ENCODE measurements around the gene HES3. TPM values are rescaled to one million over a fixed set of nuclear protein-coding genes. Genes with fewer than 3 reads are reported as not detected.

HES3 gene
- total RNA-seq, 2 donors from 2014 or later, result not detected

DNA sequence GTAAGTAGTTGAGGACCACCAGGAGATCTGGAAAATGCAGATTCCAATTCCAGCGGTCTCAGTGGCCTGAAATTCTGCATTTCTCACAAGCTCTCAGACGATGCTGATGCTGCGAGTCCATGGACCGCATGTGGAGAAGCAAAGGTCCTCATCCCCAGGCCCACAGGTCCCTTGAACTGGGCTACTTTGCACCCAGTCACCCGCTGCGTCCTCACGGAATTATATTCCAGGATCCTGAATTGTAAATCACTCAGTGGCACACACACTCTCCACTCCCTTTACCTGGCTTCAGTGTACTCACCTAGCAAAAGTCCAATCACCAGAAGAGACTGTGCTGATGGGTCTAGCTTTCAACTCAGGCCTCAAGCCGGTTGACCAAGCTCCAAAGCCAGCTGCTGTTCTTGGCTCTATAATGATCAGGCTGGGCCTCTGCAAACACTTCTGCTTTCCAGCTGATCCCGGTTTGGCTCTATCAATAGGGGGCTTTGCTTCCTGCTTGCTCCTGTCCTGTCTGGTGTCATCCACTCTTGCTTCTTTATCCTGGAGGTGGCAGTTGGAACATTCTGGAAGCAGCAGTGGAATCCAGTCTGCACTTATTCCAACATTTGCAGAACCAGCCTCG lies 43.7 kb upstream of the HES3 start:
- Histone ChIP-seq H3K4me3 (no peak overlapping the region), H3K36me3 (replicated peaks in 1 of 2; ENCODE audit: insufficient read depth in 1 of 2, low read depth in 2 of 2) (peaks cover 0 to 7% of the 10 kb centered on the region in 2 donors), H3K4me1 (peaks cover 41% of the 10 kb centered on the region), H3K9me3 (no peaks in the 10 kb centered on the region), H3K27me3 (no peaks in the 10 kb centered on the region), H3K27ac (peak overlapping the region; percentile 7 to 86 (median 68))
- 65 to 80% methylated on average over 10 of the region's 10 CpGs for WGBS, 2 donors
- TF ChIP-seq, protein P1, sequence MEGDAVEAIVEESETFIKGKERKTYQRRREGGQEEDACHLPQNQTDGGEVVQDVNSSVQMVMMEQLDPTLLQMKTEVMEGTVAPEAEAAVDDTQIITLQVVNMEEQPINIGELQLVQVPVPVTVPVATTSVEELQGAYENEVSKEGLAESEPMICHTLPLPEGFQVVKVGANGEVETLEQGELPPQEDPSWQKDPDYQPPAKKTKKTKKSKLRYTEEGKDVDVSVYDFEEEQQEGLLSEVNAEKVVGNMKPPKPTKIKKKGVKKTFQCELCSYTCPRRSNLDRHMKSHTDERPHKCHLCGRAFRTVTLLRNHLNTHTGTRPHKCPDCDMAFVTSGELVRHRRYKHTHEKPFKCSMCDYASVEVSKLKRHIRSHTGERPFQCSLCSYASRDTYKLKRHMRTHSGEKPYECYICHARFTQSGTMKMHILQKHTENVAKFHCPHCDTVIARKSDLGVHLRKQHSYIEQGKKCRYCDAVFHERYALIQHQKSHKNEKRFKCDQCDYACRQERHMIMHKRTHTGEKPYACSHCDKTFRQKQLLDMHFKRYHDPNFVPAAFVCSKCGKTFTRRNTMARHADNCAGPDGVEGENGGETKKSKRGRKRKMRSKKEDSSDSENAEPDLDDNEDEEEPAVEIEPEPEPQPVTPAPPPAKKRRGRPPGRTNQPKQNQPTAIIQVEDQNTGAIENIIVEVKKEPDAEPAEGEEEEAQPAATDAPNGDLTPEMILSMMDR (IDR thresholded peaks at IDR 0.05), result no peak
- TF ChIP-seq POLR2A (IDR thresholded peaks at IDR 0.05), result no peak
- intact Hi-C loops (cut with DNase I), result no loop called here
- no peak for ATAC-seq
- DNase-seq, result no peak

DNA sequence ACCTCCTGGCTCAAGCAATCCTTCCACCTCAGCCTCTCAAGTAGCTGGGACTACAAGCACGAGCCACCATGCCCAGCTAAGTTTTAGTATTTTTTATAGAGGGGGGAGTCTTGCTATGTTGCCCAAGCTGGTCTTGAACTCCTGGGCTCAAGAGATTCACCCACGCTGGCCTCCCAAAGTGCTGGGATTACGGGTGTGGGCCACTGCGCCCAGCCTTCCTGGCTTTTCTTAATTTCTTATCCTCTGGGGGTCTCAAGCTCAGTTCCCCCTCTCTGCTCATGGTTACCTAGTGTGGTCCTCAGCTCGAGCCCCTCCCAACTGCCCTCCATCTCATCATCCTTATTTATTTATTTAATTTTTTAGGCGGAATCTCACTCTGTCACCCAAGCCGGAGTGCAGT lies 41.7 kb upstream of the HES3 start:
- no peak for DNase-seq
- WGBS, 2 donors, result 80 to 81% methylated on average over 7 of the region's 7 CpGs

DNA sequence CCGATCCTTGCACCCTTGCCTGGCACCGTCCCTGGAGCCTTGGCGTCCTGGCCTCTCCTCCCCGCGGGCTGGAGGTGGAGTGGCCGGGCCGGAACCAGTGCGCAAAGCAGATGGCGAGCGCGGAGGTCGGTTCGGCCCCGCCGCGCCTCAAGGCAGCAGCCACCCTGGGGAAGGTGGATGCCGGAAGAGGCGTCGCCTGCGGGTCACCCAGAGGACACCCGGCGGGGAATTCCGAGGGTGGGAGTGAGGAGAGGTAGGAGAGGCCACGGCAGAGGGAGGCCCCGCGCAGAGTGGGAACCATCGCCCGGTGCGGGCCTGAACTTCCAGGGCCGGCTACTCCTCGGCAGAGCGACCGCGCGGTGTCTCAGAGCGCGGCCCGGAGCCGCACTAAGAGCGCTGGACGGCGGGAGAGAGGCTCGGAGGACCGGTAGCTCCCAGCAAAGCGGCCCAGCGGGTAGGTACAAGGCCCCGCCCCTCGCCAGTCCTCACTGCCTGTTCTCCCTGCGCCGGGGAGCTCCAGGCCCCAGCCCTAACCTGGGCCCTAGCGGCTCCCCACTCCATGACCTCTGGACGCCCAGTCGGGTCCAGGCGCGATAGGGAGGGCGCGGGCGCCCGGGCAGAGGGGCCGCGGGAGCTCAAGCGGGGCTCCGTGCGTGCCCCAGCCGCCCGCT lies 38.0 kb upstream of the HES3 start, which contains the start of gene RNF207:
Gene RNF207 (plus strand): TSS at position 271 of the 671 bp plus-strand sequence. CDS start 417 bp downstream, outside the sequence.
- H3K27me3 ChIP-seq, result no peaks in the 10 kb centered on the region
- TF ChIP-seq, protein P1 (IDR thresholded peaks at IDR 0.05), result peak in 1 of 7 experiments; percentile 7
- peak; percentile 63 to 87 (median 85) for TF ChIP-seq POLR2A (IDR thresholded peaks at IDR 0.05)
- DNase-seq (peak; percentile 64 to 77 (median 74)), ATAC-seq (peak; percentile 82)
- no peaks in the 10 kb centered on the region for H3K9me3 ChIP-seq
- no peaks in the 10 kb centered on the region for H3K36me3 ChIP-seq (replicated peaks in 1 of 2; ENCODE audit: insufficient read depth in 1 of 2, low read depth in 2 of 2)
- peak within 1 kb of the TSS; percentile 66 to 90 (median 78) for H3K27ac ChIP-seq
- peak within 1 kb of the TSS; percentile 35 to 43 for H3K4me3 ChIP-seq
- intact Hi-C loops (cut with DNase I), result no loop called here
- H3K4me1 ChIP-seq, result peaks cover 49% of the 10 kb centered on the region
- WGBS, 2 donors, result 1 to 11% methylated on average over 15 to 51 of the region's 66 CpGs

More for the DNA sequence above, 41.7 kb upstream of the HES3 start:
- Histone ChIP-seq H3K36me3 (replicated peaks in 1 of 2; ENCODE audit: insufficient read depth in 1 of 2, low read depth in 2 of 2) (peaks cover 0 to 1% of the 10 kb centered on the region in 2 donors), H3K27me3 (no peaks in the 10 kb centered on the region), H3K9me3 (no peaks in the 10 kb centered on the region), H3K4me1 (peaks cover 47% of the 10 kb centered on the region), H3K27ac (no peak overlapping the region), H3K4me3 (no peak overlapping the region)
- ATAC-seq, result no peak
- TF ChIP-seq, protein P1 (IDR thresholded peaks at IDR 0.05), result no peak
- no peak for TF ChIP-seq POLR2A (IDR thresholded peaks at IDR 0.05)
- intact Hi-C loops (cut with DNase I), result no loop called here

DNA sequence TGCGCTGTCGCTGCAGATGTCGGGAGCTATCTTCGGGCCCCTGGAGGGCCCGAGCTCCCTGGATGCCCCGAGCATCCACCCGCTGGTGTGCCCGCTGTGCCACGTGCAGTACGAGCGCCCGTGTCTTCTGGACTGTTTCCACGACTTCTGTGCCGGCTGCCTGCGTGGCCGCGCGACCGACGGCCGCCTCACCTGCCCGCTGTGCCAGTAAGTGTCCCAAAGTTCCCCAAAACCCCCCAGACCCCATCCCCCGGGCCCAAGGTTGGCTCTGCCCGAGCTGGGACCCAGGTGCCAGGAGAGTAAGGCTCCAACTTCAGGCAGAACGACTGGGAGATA lies 37.5 kb upstream of the HES3 start:
- intact Hi-C loops (cut with DNase I), result no loop called here
- Histone ChIP-seq H3K27ac (peak overlapping the region in 3 of 4 donors; percentile 66 to 90 (median 88)), H3K4me1 (peaks cover 49% of the 10 kb centered on the region)

More for the DNA sequence above, 37.5 kb upstream of the HES3 start:
- H3K36me3 ChIP-seq (replicated peaks in 1 of 2; ENCODE audit: insufficient read depth in 1 of 2, low read depth in 2 of 2), result no peaks in the 10 kb centered on the region
- 38% methylated on average over 25 of the region's 25 CpGs; no CpG with 5 or more reads in 1 of the 2 donors for WGBS, 2 donors
- ATAC-seq, result no peak
- no peak for TF ChIP-seq POLR2A (IDR thresholded peaks at IDR 0.05)
- TF ChIP-seq, protein P1 (IDR thresholded peaks at IDR 0.05), result no peak
- no peaks in the 10 kb centered on the region for H3K9me3 ChIP-seq
- DNase-seq, result peak in 1 of 4 donors; percentile 21
- H3K4me3 ChIP-seq, result peak overlapping the region; percentile 35 to 43
- H3K27me3 ChIP-seq, result no peaks in the 10 kb centered on the region

Data from body of pancreas (tissue), 4 donors.